DND-41 (cell line): ENCODE data around the gene PIAS1.

Experiments used
- EZH2 ChIP-seq: IDR thresholded peaks from 3 replicates; pipeline ENCODE4 v1.6.1; 2012; ENCODE audit warnings: borderline replicate concordance, low read depth, mild to moderate bottlenecking, moderate library complexity, low read length, inconsistent platforms; ENCODE audit not compliant: severe bottlenecking
- TF ChIP-seq, protein P1 (sequence below): IDR thresholded peaks from 2 replicates; pipeline ENCODE4 v1.5.1; 2012; ENCODE audit warnings: borderline replicate concordance, low read length, moderate library complexity, mild to moderate bottlenecking; ENCODE audit not compliant: poor library complexity, severe bottlenecking; ENCODE audit errors: extremely low read depth

DNA sequence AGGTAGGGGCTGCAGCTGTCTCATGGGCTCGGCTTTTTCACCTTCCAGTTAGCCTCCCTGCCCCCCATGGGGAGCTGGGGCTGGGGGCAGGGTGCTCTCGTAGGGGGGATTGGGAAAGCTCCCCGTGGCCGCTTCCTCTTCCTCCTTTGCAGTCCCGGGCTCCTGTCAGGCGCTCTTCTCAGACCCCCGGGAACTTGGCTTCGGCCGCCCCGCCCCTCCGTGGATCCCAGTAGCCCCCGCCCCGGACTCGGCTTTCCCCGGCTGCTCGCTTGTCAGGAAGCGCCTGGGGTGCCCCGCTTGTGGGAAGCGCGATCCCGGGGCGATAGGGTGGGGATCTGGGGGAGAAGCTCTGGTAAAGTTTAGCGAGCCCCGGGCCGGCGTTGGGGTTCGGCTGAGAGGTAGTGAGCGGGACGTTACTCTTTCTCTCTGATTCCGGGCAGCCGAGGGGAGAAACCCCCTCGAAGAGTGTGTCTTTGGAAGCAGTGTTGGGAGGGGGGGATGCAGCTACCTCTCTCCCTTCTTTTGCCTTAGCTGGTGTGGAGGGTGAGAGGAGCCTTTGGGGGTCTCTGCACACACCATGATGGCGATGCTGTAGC, 611 bp downstream of the PIAS1 start:
- TF ChIP-seq, protein P1, sequence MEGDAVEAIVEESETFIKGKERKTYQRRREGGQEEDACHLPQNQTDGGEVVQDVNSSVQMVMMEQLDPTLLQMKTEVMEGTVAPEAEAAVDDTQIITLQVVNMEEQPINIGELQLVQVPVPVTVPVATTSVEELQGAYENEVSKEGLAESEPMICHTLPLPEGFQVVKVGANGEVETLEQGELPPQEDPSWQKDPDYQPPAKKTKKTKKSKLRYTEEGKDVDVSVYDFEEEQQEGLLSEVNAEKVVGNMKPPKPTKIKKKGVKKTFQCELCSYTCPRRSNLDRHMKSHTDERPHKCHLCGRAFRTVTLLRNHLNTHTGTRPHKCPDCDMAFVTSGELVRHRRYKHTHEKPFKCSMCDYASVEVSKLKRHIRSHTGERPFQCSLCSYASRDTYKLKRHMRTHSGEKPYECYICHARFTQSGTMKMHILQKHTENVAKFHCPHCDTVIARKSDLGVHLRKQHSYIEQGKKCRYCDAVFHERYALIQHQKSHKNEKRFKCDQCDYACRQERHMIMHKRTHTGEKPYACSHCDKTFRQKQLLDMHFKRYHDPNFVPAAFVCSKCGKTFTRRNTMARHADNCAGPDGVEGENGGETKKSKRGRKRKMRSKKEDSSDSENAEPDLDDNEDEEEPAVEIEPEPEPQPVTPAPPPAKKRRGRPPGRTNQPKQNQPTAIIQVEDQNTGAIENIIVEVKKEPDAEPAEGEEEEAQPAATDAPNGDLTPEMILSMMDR, result no peak
- TF ChIP-seq EZH2, result no peak
